K562 (cell line): ENCODE results near the gene NAXE. TPM values are rescaled to one million over a fixed set of nuclear protein-coding genes. Genes with fewer than 3 reads are reported as not detected.

Experiments
- ATF2 ChIP-seq: sonication (generic); formaldehyde crosslinking; IDR thresholded peaks from 2 replicates; pipeline ENCODE4 v1.8.1; 2022; ENCODE audit warnings: missing genetic modification reagents
- BRF1 ChIP-seq: IDR thresholded peaks from 3 replicates; pipeline ENCODE4 v1.6.1; 2011; ENCODE audit warnings: borderline replicate concordance, mild to moderate bottlenecking; ENCODE audit not compliant: insufficient read length; ENCODE audit errors: extremely low read depth
- CBX8 ChIP-seq: fragments of 200-600 bp; sonication (generic); IDR thresholded peaks from 2 replicates; pipeline ENCODE4 v1.6.1; 2012; ENCODE audit warnings: borderline replicate concordance, mixed run types, low read depth, mild to moderate bottlenecking, moderate library complexity, mixed read lengths, low read length, control low read depth, inconsistent platforms; ENCODE audit not compliant: poor library complexity, severe bottlenecking; ENCODE audit errors: extremely low read depth
- CHD2 ChIP-seq: IDR thresholded peaks from 2 replicates; pipeline ENCODE4 v1.6.1; 2011; ENCODE audit warnings: low read depth, low read length
- CXXC5 ChIP-seq: fragments of 250-450 bp; sonication (Bioruptor Pico); IDR thresholded peaks from 2 replicates; pipeline ENCODE4 v1.8.0; 2022; ENCODE audit warnings: inconsistent platforms, mild to moderate bottlenecking, moderate library complexity
- E2F1 ChIP-seq: sonication (generic); formaldehyde crosslinking; IDR thresholded peaks from 2 replicates; pipeline ENCODE4 v1.8.1; 2023; ENCODE audit warnings: mild to moderate bottlenecking, missing genetic modification reagents, moderate library complexity
- ESRRB ChIP-seq: fragments of 250-450 bp; sonication (Bioruptor Pico); IDR thresholded peaks from 2 replicates; pipeline ENCODE4 v1.5.0; 2020; ENCODE audit warnings: mild to moderate bottlenecking, moderate library complexity, borderline replicate concordance
- ETV5 ChIP-seq: sonication (generic); formaldehyde crosslinking; IDR thresholded peaks from 2 replicates; pipeline ENCODE4 v1.4.0; 2020; ENCODE audit warnings: low read depth, mild to moderate bottlenecking, missing genetic modification reagents
- FOXA3 ChIP-seq, 2 experiments: fragments of 450-650 bp in 1 of 2; sonication (generic) in 1 of 2; formaldehyde crosslinking; IDR thresholded peaks in 1 of 2; conservative IDR thresholded peaks in 1 of 2; 2 replicates each; pipeline versions ENCODE4 v1.4.0 to v1.8.0; 2020 to 2022; ENCODE audit warnings: mild to moderate bottlenecking in 2 of 2, missing genetic modification reagents in 1 of 2
- KDM1A ChIP-seq, 2 experiments: fragments of 450-650 bp; IDR thresholded peaks; 2 replicates each; pipeline ENCODE4 v1.6.1; 2016; ENCODE audit warnings: mild to moderate bottlenecking in 2 of 2
- MAFK ChIP-seq: IDR thresholded peaks from 2 replicates; pipeline ENCODE4 v1.6.1; 2011; ENCODE audit warnings: low read length, improper control_type of control experiment
- MEF2A ChIP-seq: IDR thresholded peaks from 2 replicates; pipeline ENCODE4 v1.6.1; 2011; ENCODE audit warnings: low read depth, mild to moderate bottlenecking, low read length, moderate library complexity; ENCODE audit not compliant: control insufficient read depth
- MNT ChIP-seq, 2 experiments: fragments of 450-650 bp; conservative IDR thresholded peaks; 2 replicates each; pipeline ENCODE4 v1.6.1; 2017; ENCODE audit warnings: mild to moderate bottlenecking in 2 of 2, moderate library complexity in 2 of 2
- MXI1 ChIP-seq: IDR thresholded peaks from 2 replicates; pipeline ENCODE4 v1.6.1; 2011; ENCODE audit warnings: low read depth, mild to moderate bottlenecking, improper control_type of control experiment, low read length
- NCOA1 ChIP-seq: fragments of 450-650 bp; IDR thresholded peaks from 2 replicates; pipeline ENCODE4 v1.6.1; 2016; ENCODE audit warnings: low read depth
- NR3C1 ChIP-seq: sonication (generic); formaldehyde crosslinking; IDR thresholded peaks from 2 replicates; pipeline ENCODE4 v1.8.1; 2022; ENCODE audit warnings: missing genetic modification reagents
- PRPF4 ChIP-seq: fragments of 200-400 bp; formaldehyde crosslinking; IDR thresholded peaks from one replicate; pipeline ENCODE4 v1.6.1; 2017; ENCODE audit warnings: low read length, low read depth, mild to moderate bottlenecking; ENCODE audit not compliant: insufficient read depth, poor library complexity, severe bottlenecking
- RAD51 ChIP-seq: fragments of 450-650 bp; IDR thresholded peaks from 2 replicates; pipeline ENCODE4 v1.7.1; 2016; ENCODE audit warnings: low read depth, mild to moderate bottlenecking, borderline replicate concordance
- RB1 ChIP-seq: fragments of 450-650 bp; IDR thresholded peaks from 2 replicates; pipeline ENCODE4 v1.6.1; 2017; ENCODE audit warnings: low read depth, mild to moderate bottlenecking
- RBFOX2 ChIP-seq: fragments of 200-400 bp; formaldehyde crosslinking; IDR thresholded peaks from 2 replicates; pipeline ENCODE4 v1.6.1; 2017; ENCODE audit warnings: low read depth, mild to moderate bottlenecking, low read length, moderate library complexity
- RUNX1 ChIP-seq: sonication (generic); IDR thresholded peaks from 2 replicates; pipeline ENCODE4 v1.6.1; 2016; ENCODE audit warnings: antibody characterized with exemption, low read depth
- SRF ChIP-seq, 2 experiments: fragments of 250-450, 450-650 bp in 1 of 2; sonication (Bioruptor Pico) in 1 of 2; sonication (generic) in 1 of 2; formaldehyde crosslinking; IDR thresholded peaks; 2 replicates each; pipeline versions ENCODE4 v1.5.0 to v1.5.1; 2020 to 2022; ENCODE audit warnings: mild to moderate bottlenecking in 1 of 2, missing genetic modification reagents in 1 of 2
- TBP ChIP-seq: optimal IDR thresholded peaks from 2 replicates; pipeline ENCODE3; 2011; ENCODE audit warnings: low read depth, low read length, improper control_type of control experiment
- ZC3H11A ChIP-seq: IDR thresholded peaks from 2 replicates; pipeline ENCODE4 v1.6.1; 2012; ENCODE audit warnings: low read depth, low read length, improper control_type of control experiment
- polyA plus RNA-seq, 8 experiments: library from polyadenylated mRNA; depleted of rRNA in 4 of 8; stranded (reverse) in 5 of 8; unstranded in 3 of 8; fragments of >200 nt; fragmentation: Nextera tagmentation in 2 of 8; fragmentation: Illumina TruSeq in 1 of 8; extraction: Ambion mirVana in 2 of 8; extraction: Trizol in 1 of 8; gene quantifications; 2 replicates each; pipeline versions ENCODE4 v1.2.1 to v1.2.3, GENCODE V29; 2011 to 2014; ENCODE audit warnings: inconsistent platforms in 1 of 8, missing spikeins in 1 of 8
- total RNA-seq, 7 experiments: library from RNA; depleted of rRNA in 6 of 7; stranded (reverse); fragments of >200 nt in 6 of 7; fragmentation: Illumina TruSeq in 2 of 7; extraction: Trizol in 2 of 7; gene quantifications; 2 replicates each; pipeline versions ENCODE4 v1.2.1 to v1.2.3, GENCODE V29; 2011 to 2021; ENCODE audit warnings: low replicate concordance in 1 of 7

NAXE gene
- total and polyA plus RNA-seq, 9 of the 15 experiments (the other 6 are each of a cell fraction or from before 2014, with no cell fraction given) = 27.3 to 137 (median 90.0) TPM

- TF ChIP-seq ATF2 (CRISPR knock-in tag) (no peak), MEF2A (no peak), NCOA1 (no peak), BRF1 (no peak), TBP (peak; percentile 65), E2F1 (CRISPR knock-in tag) (0 out of 2 replicates have a peak, but pooled peaks have one; percentile 37), MNT (conservative IDR thresholded peaks at IDR 0.05) (0 out of 4 replicates have a peak, but pooled peaks of 1 of the 2 experiments have one; percentile 46), CBX8 (no peak), CHD2 (no peak), RUNX1 (peak; percentile 42; the same call in 1 of the 2 replicates), RB1 (peak; percentile 69), CXXC5 (CRISPR knock-in tag) (peak; percentile 82), MAFK (no peak), MXI1 (no peak), PRPF4 (no peak), ZC3H11A (no peak), FOXA3 (CRISPR knock-in tag; conservative IDR thresholded peaks at IDR 0.05 in 1 of 2, IDR thresholded peaks at IDR 0.05 in 1 of 2) (peak in 1 of 2 experiments; percentile 30; a peak in 2 of 4 replicates), RAD51 (no peak), ETV5 (peak; percentile 51), ESRRB (CRISPR knock-in tag) (no peak), NR3C1 (CRISPR knock-in tag) (no peak), KDM1A (IDR thresholded peaks at IDR 0.05) (no peak), SRF (CRISPR knock-in tag; IDR thresholded peaks at IDR 0.05) (peak in 1 of 2 experiments; percentile 44; a peak in 1 of 4 replicates), RBFOX2 (peak; percentile 87)
These were observed 32.6 kb downstream of the NAXE start (continued) for GRCh38 chr1:156623946-156624813.
